Activated CD4-positive, alpha-beta T cell treated with anti-CD3 and anti-CD28 coated beads for 4 hours (primary cell): ENCODE measurements around the gene KLHL13.
"Not testable (repeated sequence)": the region's sequence is repeated elsewhere in the genome, so short reads cannot be mapped to it uniquely, and the experiment has no call there.

Experiments
- DNase-seq, 2 donors: peaks; one replicate each; pipeline ENCODE4 v3.0.0-alpha.2; 2020

KLHL13 gene

GRCh38 chrX:117989512-117989911, 127.1 kb downstream of the KLHL13 start:
- no peak for DNase-seq

- DNase-seq: no peak
Measured at GRCh38 chrX:117987373-117987772, 129.2 kb downstream of the KLHL13 start.

GRCh38 chrX:117985241-117985640, 131.4 kb downstream of the KLHL13 start:
- no peak for DNase-seq

GRCh38 chrX:117982694-117983392, 133.8 kb downstream of the KLHL13 start:
- no peak for DNase-seq

GRCh38 chrX:117978402-117978801, 138.2 kb downstream of the KLHL13 start:
- no peak for DNase-seq

- no peak for DNase-seq
Measured at GRCh38 chrX:117977526-117977925, 139.1 kb downstream of the KLHL13 start.

- DNase-seq: no peak
Measured at GRCh38 chrX:117973110-117973807, 143.4 kb downstream of the KLHL13 start.

- DNase-seq: no peak
Measured at GRCh38 chrX:117972711-117973109, 143.9 kb downstream of the KLHL13 start.

- no peak for DNase-seq
Measured at GRCh38 chrX:117969782-117970181, 146.8 kb downstream of the KLHL13 start.

GRCh38 chrX:117969328-117969727, 147.3 kb downstream of the KLHL13 start:
- DNase-seq: no peak

- DNase-seq: no peak
Measured at GRCh38 chrX:117959045-117959444, 157.6 kb downstream of the KLHL13 start.

GRCh38 chrX:117957128-117957527, 159.5 kb downstream of the KLHL13 start:
- no peak for DNase-seq

GRCh38 chrX:117939296-117939695, 177.3 kb downstream of the KLHL13 start:
- not testable (repeated sequence) for DNase-seq

- DNase-seq: no peak
Measured at GRCh38 chrX:117936118-117936517, 180.5 kb downstream of the KLHL13 start.

- not testable (repeated sequence) for DNase-seq
Measured at GRCh38 chrX:117930116-117930515, 186.5 kb downstream of the KLHL13 start.

- DNase-seq: no peak
Measured at GRCh38 chrX:117919755-117920154, 196.9 kb downstream of the KLHL13 start.

- DNase-seq: no peak
Measured at GRCh38 chrX:117910216-117910615, 206.4 kb downstream of the KLHL13 start.

GRCh38 chrX:117898226-117898625, 218.4 kb downstream of the KLHL13 start:
- no peak for DNase-seq

- no peak for DNase-seq
Measured at GRCh38 chrX:117895418-117895817, 221.2 kb downstream of the KLHL13 start.

GRCh38 chrX:117892469-117892868, 224.1 kb downstream of the KLHL13 start:
- no peak for DNase-seq

- DNase-seq: no peak
Measured at GRCh38 chrX:117871796-117872195, 244.8 kb downstream of the KLHL13 start.

- no peak for DNase-seq
Measured at GRCh38 chrX:117860517-117860916, 256.1 kb downstream of the KLHL13 start.

- no peak for DNase-seq
Measured at GRCh38 chrX:117854806-117855205, 261.8 kb downstream of the KLHL13 start.

GRCh38 chrX:117851025-117851424, 265.6 kb downstream of the KLHL13 start:
- DNase-seq: no peak
